Measurements from ENCODE around the gene CDK5. TPM values are rescaled to one million over a fixed set of nuclear protein-coding genes. Genes with fewer than 3 reads are reported as not detected.

Gene CDK5
- total RNA-seq, 5 donors from 2014 or later (not counting 1 experiment from before 2014, with no cell fraction given), result 5.3 to 8.4 (median 6.5) TPM

GRCh38 chr7:151099486-151100211 is 42.0 kb upstream of the CDK5 start:
- no peaks in the 10 kb centered on the region for H3K27me3 Mint-ChIP-seq
- ATAC-seq (replicated peaks in 1 of 4), result no peak
- DNase-seq, result no peak
- H3K9me3 Mint-ChIP-seq, result no peaks in the 10 kb centered on the region
- Histone ChIP-seq H3K4me3 (ENCODE audit: control insufficient read depth in 1 of 2, extremely low read depth in 1 of 2, low read length in 1 of 2) (no peak overlapping the region), H3K27ac (ENCODE audit: low read length) (no peak overlapping the region), H3K27me3 (replicated peaks in 1 of 2; ENCODE audit: control insufficient read depth in 2 of 2, extremely low read depth in 1 of 2, insufficient read depth in 2 of 2, low read length in 1 of 2) (no peaks in the 10 kb centered on the region), H3K36me3 (ENCODE audit: control insufficient read depth in 2 of 2, extremely low read depth in 1 of 2, insufficient read depth in 1 of 2, low read length in 1 of 2) (peaks cover 0 to under 1% of the 10 kb centered on the region in 2 donors), H3K4me1 (ENCODE audit: control insufficient read depth in 1 of 2, extremely low read depth in 1 of 2, insufficient read depth in 2 of 2, low read length in 2 of 2) (peaks cover 0 to 10% of the 10 kb centered on the region in 2 experiments), H3K9me3 (no peaks in the 10 kb centered on the region)
- POLR2A ChIA-PET, result no interaction called here
- H3K36me3 Mint-ChIP-seq, result peaks cover 6% of the 10 kb centered on the region
- H3K27ac Mint-ChIP-seq, result no peak overlapping the region
- H3K4me3 Mint-ChIP-seq, result no peak overlapping the region
- CTCF ChIA-PET, result interaction anchor here in 1 of 2 donors (0.5 kb wide), 1 partner anchor 320 kb away, joined by 3 read pairs; no protein-coding TSS in a partner anchor
- H3K4me1 Mint-ChIP-seq, result peaks cover 0 to 8% (median 3%) of the 10 kb centered on the region in 3 donors
- WGBS (ENCODE audit: insufficient coverage), result 90% methylated on average over 12 of the region's 20 CpGs

GRCh38 chr7:151095828-151096475 is 38.3 kb upstream of the CDK5 start:
- H3K27me3 ChIP-seq (replicated peaks in 1 of 2; ENCODE audit: control insufficient read depth in 2 of 2, extremely low read depth in 1 of 2, insufficient read depth in 2 of 2, low read length in 1 of 2), result no peaks in the 10 kb centered on the region
- no peak overlapping the region for H3K4me3 Mint-ChIP-seq
- CTCF ChIA-PET, result no interaction called here
- no peaks in the 10 kb centered on the region for H3K9me3 Mint-ChIP-seq
- H3K36me3 ChIP-seq (ENCODE audit: control insufficient read depth in 2 of 2, extremely low read depth in 1 of 2, insufficient read depth in 1 of 2, low read length in 1 of 2), result no peaks in the 10 kb centered on the region
- no peaks in the 10 kb centered on the region for H3K27me3 Mint-ChIP-seq
- 78% methylated on average over 14 of the region's 17 CpGs for WGBS (ENCODE audit: insufficient coverage)
- H3K27ac Mint-ChIP-seq, result peak overlapping the region in 1 of 2 donors; percentile 73
- DNase-seq (peak in 1 of 35 experiments; percentile 34), ATAC-seq (replicated peaks in 1 of 4) (peak in 2 of 4 experiments; percentile 32 to 58)
- peak overlapping the region; percentile 29 for H3K27ac ChIP-seq (ENCODE audit: low read length)
- peaks cover 0 to 10% of the 10 kb centered on the region in 2 experiments for H3K4me1 ChIP-seq (ENCODE audit: control insufficient read depth in 1 of 2, extremely low read depth in 1 of 2, insufficient read depth in 2 of 2, low read length in 2 of 2)
- no peak overlapping the region for H3K4me3 ChIP-seq (ENCODE audit: control insufficient read depth in 1 of 2, extremely low read depth in 1 of 2, low read length in 1 of 2)
- no peaks in the 10 kb centered on the region for H3K36me3 Mint-ChIP-seq
- POLR2A ChIA-PET, result interaction anchor here in 1 of 2 donors (0.7 kb wide), 1 partner anchor 964 kb away, joined by 4 read pairs; no protein-coding TSS in a partner anchor
- peaks cover 0 to 11% (median 8%) of the 10 kb centered on the region in 3 donors for H3K4me1 Mint-ChIP-seq
- no peaks in the 10 kb centered on the region for H3K9me3 ChIP-seq

- ATAC-seq (replicated peaks in 1 of 4), result peak in 1 of 4 experiments; percentile 50
- H3K36me3 Mint-ChIP-seq, result no peaks in the 10 kb centered on the region
- ChIA-PET POLR2A (no interaction called here), CTCF (interaction anchor here in 1 of 2 donors (0.6 kb wide), 2 partner anchors 33 to 68 kb away, joined by 3 to 5 read pairs; no protein-coding TSS in a partner anchor)
- no peaks in the 10 kb centered on the region for H3K9me3 ChIP-seq
- no peaks in the 10 kb centered on the region for H3K9me3 Mint-ChIP-seq
- peak in 1 of 35 experiments; percentile 25 for DNase-seq
- peaks cover 0 to 11% (median 8%) of the 10 kb centered on the region in 3 donors for H3K4me1 Mint-ChIP-seq
- no peak overlapping the region for H3K4me3 Mint-ChIP-seq
- WGBS (ENCODE audit: insufficient coverage), result 90% methylated on average over 4 of the region's 10 CpGs
- no peak overlapping the region for H3K27ac Mint-ChIP-seq
- no peaks in the 10 kb centered on the region for H3K36me3 ChIP-seq (ENCODE audit: control insufficient read depth in 2 of 2, extremely low read depth in 1 of 2, insufficient read depth in 1 of 2, low read length in 1 of 2)
- peaks cover 0 to 1% of the 10 kb centered on the region in 2 experiments for H3K27me3 ChIP-seq (replicated peaks in 1 of 2; ENCODE audit: control insufficient read depth in 2 of 2, extremely low read depth in 1 of 2, insufficient read depth in 2 of 2, low read length in 1 of 2)
- H3K27ac ChIP-seq (ENCODE audit: low read length), result peak overlapping the region; percentile 29
- H3K4me1 ChIP-seq (ENCODE audit: control insufficient read depth in 1 of 2, extremely low read depth in 1 of 2, insufficient read depth in 2 of 2, low read length in 2 of 2), result peaks cover 0 to 10% of the 10 kb centered on the region in 2 experiments
- H3K4me3 ChIP-seq (ENCODE audit: control insufficient read depth in 1 of 2, extremely low read depth in 1 of 2, low read length in 1 of 2), result no peak overlapping the region
- no peaks in the 10 kb centered on the region for H3K27me3 Mint-ChIP-seq
Measured at GRCh38 chr7:151095123-151095797, 37.6 kb upstream of the CDK5 start.

- ATAC-seq (replicated peaks in 1 of 4), result no peak
- Mint-ChIP-seq H3K36me3 (no peaks in the 10 kb centered on the region), H3K27ac (peak overlapping the region in 1 of 2 donors; percentile 36)
Measured at GRCh38 chr7:151094675-151095074, 37.0 kb upstream of the CDK5 start.

GRCh38 chr7:151093748-151094147 is 36.1 kb upstream of the CDK5 start:
- CTCF ChIA-PET, result interaction anchor here (0.6 to 1.0 kb wide), 2 partner anchors 17 to 162 kb away, joined by 3 to 4 read pairs; no protein-coding TSS in a partner anchor
- Histone ChIP-seq H3K36me3 (ENCODE audit: control insufficient read depth in 2 of 2, extremely low read depth in 1 of 2, insufficient read depth in 1 of 2, low read length in 1 of 2) (no peaks in the 10 kb centered on the region), H3K27ac (ENCODE audit: low read length) (no peak overlapping the region), H3K4me3 (ENCODE audit: control insufficient read depth in 1 of 2, extremely low read depth in 1 of 2, low read length in 1 of 2) (no peak overlapping the region), H3K27me3 (replicated peaks in 1 of 2; ENCODE audit: control insufficient read depth in 2 of 2, extremely low read depth in 1 of 2, insufficient read depth in 2 of 2, low read length in 1 of 2) (peaks cover 0 to 6% of the 10 kb centered on the region in 2 experiments), H3K9me3 (no peaks in the 10 kb centered on the region), H3K4me1 (ENCODE audit: control insufficient read depth in 1 of 2, extremely low read depth in 1 of 2, insufficient read depth in 2 of 2, low read length in 2 of 2) (peaks cover 0 to 20% of the 10 kb centered on the region in 2 experiments)
- Mint-ChIP-seq H3K27ac (no peak overlapping the region), H3K9me3 (no peaks in the 10 kb centered on the region), H3K27me3 (peaks cover 0 to 4% of the 10 kb centered on the region in 2 donors), H3K4me3 (no peak overlapping the region), H3K4me1 (peaks cover 12 to 21% (median 19%) of the 10 kb centered on the region in 3 donors), H3K36me3 (no peaks in the 10 kb centered on the region)
- WGBS (ENCODE audit: insufficient coverage), result 96% methylated on average over 6 of the region's 6 CpGs
- POLR2A ChIA-PET, result no interaction called here
- no peak for ATAC-seq (replicated peaks in 1 of 4)
- no peak for DNase-seq

More at GRCh38 chr7:151094675-151095074, 37.0 kb upstream of the CDK5 start:
- WGBS (ENCODE audit: insufficient coverage), result 92% methylated on average over 2 of the region's 5 CpGs
- DNase-seq, result no peak
- H3K36me3 ChIP-seq (ENCODE audit: control insufficient read depth in 2 of 2, extremely low read depth in 1 of 2, insufficient read depth in 1 of 2, low read length in 1 of 2), result no peaks in the 10 kb centered on the region
- Mint-ChIP-seq H3K9me3 (no peaks in the 10 kb centered on the region), H3K4me1 (peaks cover 3 to 12% (median 9%) of the 10 kb centered on the region in 3 donors), H3K27me3 (no peaks in the 10 kb centered on the region), H3K4me3 (no peak overlapping the region)
- H3K9me3 ChIP-seq, result no peaks in the 10 kb centered on the region
- CTCF ChIA-PET, result interaction anchor here in 1 of 2 donors (0.6 to 0.7 kb wide), 6 partner anchors 9 to 592 kb away, joined by 3 to 5 read pairs (median 3); no protein-coding TSS in a partner anchor
- no peak overlapping the region for H3K27ac ChIP-seq (ENCODE audit: low read length)
- peaks cover 0 to 12% of the 10 kb centered on the region in 2 experiments for H3K4me1 ChIP-seq (ENCODE audit: control insufficient read depth in 1 of 2, extremely low read depth in 1 of 2, insufficient read depth in 2 of 2, low read length in 2 of 2)
- POLR2A ChIA-PET, result interaction anchor here (0.6 kb wide), 3 partner anchors 43 to 189 kb away, joined by 3 to 4 read pairs (median 4); no protein-coding TSS in a partner anchor
- no peak overlapping the region for H3K4me3 ChIP-seq (ENCODE audit: control insufficient read depth in 1 of 2, extremely low read depth in 1 of 2, low read length in 1 of 2)
- peaks cover 0 to 4% of the 10 kb centered on the region in 2 experiments for H3K27me3 ChIP-seq (replicated peaks in 1 of 2; ENCODE audit: control insufficient read depth in 2 of 2, extremely low read depth in 1 of 2, insufficient read depth in 2 of 2, low read length in 1 of 2)

GRCh38 chr7:151091988-151092387 is 34.3 kb upstream of the CDK5 start:
- H3K36me3 Mint-ChIP-seq, result no peaks in the 10 kb centered on the region
- no peak for DNase-seq

More at GRCh38 chr7:151091988-151092387, 34.3 kb upstream of the CDK5 start:
- H3K4me1 ChIP-seq (ENCODE audit: control insufficient read depth in 1 of 2, extremely low read depth in 1 of 2, insufficient read depth in 2 of 2, low read length in 2 of 2), result peaks cover 7 to 36% of the 10 kb centered on the region in 2 experiments
- H3K27ac Mint-ChIP-seq, result no peak overlapping the region
- CTCF ChIA-PET, result no interaction called here
- peaks cover 0 to 18% of the 10 kb centered on the region in 2 experiments for H3K27me3 ChIP-seq (replicated peaks in 1 of 2; ENCODE audit: control insufficient read depth in 2 of 2, extremely low read depth in 1 of 2, insufficient read depth in 2 of 2, low read length in 1 of 2)
- POLR2A ChIA-PET, result interaction anchor here in 1 of 2 donors (0.6 kb wide), 1 partner anchor 453 kb away, joined by 5 read pairs; no protein-coding TSS in a partner anchor
- H3K9me3 Mint-ChIP-seq, result no peaks in the 10 kb centered on the region
- H3K36me3 ChIP-seq (ENCODE audit: control insufficient read depth in 2 of 2, extremely low read depth in 1 of 2, insufficient read depth in 1 of 2, low read length in 1 of 2), result no peaks in the 10 kb centered on the region
- no peak overlapping the region for H3K4me3 ChIP-seq (ENCODE audit: control insufficient read depth in 1 of 2, extremely low read depth in 1 of 2, low read length in 1 of 2)
- H3K9me3 ChIP-seq, result no peaks in the 10 kb centered on the region
- H3K4me1 Mint-ChIP-seq, result peaks cover 19 to 29% (median 25%) of the 10 kb centered on the region in 3 donors
- H3K4me3 Mint-ChIP-seq, result no peak overlapping the region
- no peak for ATAC-seq (replicated peaks in 1 of 4)
- no peak overlapping the region for H3K27ac ChIP-seq (ENCODE audit: low read length)
- H3K27me3 Mint-ChIP-seq, result peaks cover 0 to 4% of the 10 kb centered on the region in 2 donors
- WGBS (ENCODE audit: insufficient coverage), result 92% methylated on average over 13 of the region's 14 CpGs

Measured in T-cell (primary cell).